ENCODE data around the gene OPHN1.

OPHN1 gene

DNA sequence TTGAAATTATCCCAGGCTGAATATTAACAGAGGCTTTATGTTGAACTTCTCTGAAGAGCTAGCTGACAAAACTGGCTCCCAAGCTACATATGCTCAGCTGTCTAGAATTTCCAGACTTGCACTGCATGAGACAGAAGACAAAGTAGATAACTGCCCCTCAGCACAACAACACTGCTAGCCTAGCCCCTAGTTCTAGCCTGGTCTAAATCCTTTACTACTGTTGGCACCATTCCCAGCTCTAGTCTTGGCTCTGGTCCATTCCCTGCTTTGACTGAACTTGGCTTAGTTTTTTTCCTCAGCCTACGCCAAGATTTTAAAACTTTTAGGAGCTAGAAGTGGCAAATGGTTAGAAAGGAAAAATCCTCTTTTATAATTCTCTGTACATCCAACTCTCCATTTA is 7.6 kb upstream of the OPHN1 start:
- H3K79me2 ChIP-seq (ENCODE audit: insufficient read depth, low read depth), result no peaks in the 10 kb centered on the region
- H3K4me1 ChIP-seq (ENCODE audit: low read depth, poor library complexity, severe bottlenecking), result peaks cover 13% of the 10 kb centered on the region
- H3K4me3 ChIP-seq (IDR thresholded peaks at IDR 0.05; ENCODE audit: insufficient read depth, low read depth, low read length), result no peak overlapping the region
- no peak overlapping the region for H3K9ac ChIP-seq
- H2AFZ ChIP-seq (ENCODE audit: low read depth), result no peak overlapping the region
- H3K27ac ChIP-seq, result no peak overlapping the region
- no peak overlapping the region for H3K4me2 ChIP-seq
- TF ChIP-seq, protein P1, sequence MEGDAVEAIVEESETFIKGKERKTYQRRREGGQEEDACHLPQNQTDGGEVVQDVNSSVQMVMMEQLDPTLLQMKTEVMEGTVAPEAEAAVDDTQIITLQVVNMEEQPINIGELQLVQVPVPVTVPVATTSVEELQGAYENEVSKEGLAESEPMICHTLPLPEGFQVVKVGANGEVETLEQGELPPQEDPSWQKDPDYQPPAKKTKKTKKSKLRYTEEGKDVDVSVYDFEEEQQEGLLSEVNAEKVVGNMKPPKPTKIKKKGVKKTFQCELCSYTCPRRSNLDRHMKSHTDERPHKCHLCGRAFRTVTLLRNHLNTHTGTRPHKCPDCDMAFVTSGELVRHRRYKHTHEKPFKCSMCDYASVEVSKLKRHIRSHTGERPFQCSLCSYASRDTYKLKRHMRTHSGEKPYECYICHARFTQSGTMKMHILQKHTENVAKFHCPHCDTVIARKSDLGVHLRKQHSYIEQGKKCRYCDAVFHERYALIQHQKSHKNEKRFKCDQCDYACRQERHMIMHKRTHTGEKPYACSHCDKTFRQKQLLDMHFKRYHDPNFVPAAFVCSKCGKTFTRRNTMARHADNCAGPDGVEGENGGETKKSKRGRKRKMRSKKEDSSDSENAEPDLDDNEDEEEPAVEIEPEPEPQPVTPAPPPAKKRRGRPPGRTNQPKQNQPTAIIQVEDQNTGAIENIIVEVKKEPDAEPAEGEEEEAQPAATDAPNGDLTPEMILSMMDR (conservative IDR thresholded peaks at IDR 0.05; ENCODE audit: low read depth, low read length), result no peak
- H3K27me3 ChIP-seq (ENCODE audit: insufficient read depth, low read depth), result no peaks in the 10 kb centered on the region
- H3K36me3 ChIP-seq (ENCODE audit: insufficient read depth), result no peaks in the 10 kb centered on the region
- H4K20me1 ChIP-seq (ENCODE audit: insufficient read depth), result no peaks in the 10 kb centered on the region

DNA sequence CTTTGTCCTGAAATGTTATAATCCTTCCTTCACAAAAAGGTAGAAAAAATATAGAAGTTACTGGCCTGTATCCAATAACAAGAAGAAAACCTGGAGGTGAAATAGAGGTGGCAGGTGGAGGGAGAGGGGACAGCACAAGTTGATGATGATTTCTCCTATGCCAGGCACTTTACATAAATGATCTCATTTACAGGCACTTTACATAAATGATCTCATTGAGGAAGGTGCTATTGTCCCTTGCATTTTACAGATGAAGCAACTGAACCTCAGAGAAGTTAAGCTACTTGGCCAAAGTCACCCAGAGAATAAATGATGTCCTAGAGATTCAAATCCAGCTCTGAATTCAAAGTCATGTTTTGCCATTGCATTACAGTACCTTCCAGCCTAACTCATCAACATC is 7.1 kb upstream of the OPHN1 start:
- peaks cover 13% of the 10 kb centered on the region for H3K4me1 ChIP-seq (ENCODE audit: low read depth, poor library complexity, severe bottlenecking)
- H4K20me1 ChIP-seq (ENCODE audit: insufficient read depth), result no peaks in the 10 kb centered on the region
- H3K9ac ChIP-seq, result no peak overlapping the region
- H3K4me2 ChIP-seq, result no peak overlapping the region
- no peak overlapping the region for H2AFZ ChIP-seq (ENCODE audit: low read depth)
- no peak overlapping the region for H3K4me3 ChIP-seq (IDR thresholded peaks at IDR 0.05; ENCODE audit: insufficient read depth, low read depth, low read length)
- no peaks in the 10 kb centered on the region for H3K79me2 ChIP-seq (ENCODE audit: insufficient read depth, low read depth)
- no peak overlapping the region for H3K27ac ChIP-seq
- TF ChIP-seq, protein P1 (conservative IDR thresholded peaks at IDR 0.05; ENCODE audit: low read depth, low read length), result no peak
- no peaks in the 10 kb centered on the region for H3K27me3 ChIP-seq (ENCODE audit: insufficient read depth, low read depth)
- no peaks in the 10 kb centered on the region for H3K36me3 ChIP-seq (ENCODE audit: insufficient read depth)

DNA sequence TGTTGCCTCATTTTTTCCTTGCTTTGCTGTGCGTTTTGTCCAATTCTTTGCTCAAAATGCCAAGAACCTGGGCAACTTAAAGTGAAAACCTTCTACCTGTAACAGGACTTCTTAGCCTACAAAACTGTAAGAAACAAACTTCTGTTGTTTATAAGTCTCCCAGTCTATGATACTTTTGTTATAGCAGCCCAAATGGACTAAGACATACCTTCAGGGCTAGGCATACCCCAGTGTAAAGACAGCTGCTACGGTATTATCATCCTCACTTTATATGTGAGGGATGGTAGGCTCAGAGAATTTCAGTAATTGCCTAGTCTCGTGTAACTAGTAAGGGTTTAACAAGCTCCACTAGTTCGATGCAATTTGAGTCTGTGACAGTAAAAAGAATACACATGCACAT is 6.0 kb upstream of the OPHN1 start:
- Histone ChIP-seq H3K36me3 (ENCODE audit: insufficient read depth) (no peaks in the 10 kb centered on the region), H3K79me2 (ENCODE audit: insufficient read depth, low read depth) (no peaks in the 10 kb centered on the region), H3K4me2 (no peak overlapping the region), H3K27me3 (ENCODE audit: insufficient read depth, low read depth) (no peaks in the 10 kb centered on the region), H3K4me3 (IDR thresholded peaks at IDR 0.05; ENCODE audit: insufficient read depth, low read depth, low read length) (no peak overlapping the region), H4K20me1 (ENCODE audit: insufficient read depth) (no peaks in the 10 kb centered on the region), H3K9ac (no peak overlapping the region), H2AFZ (ENCODE audit: low read depth) (no peak overlapping the region), H3K4me1 (ENCODE audit: low read depth, poor library complexity, severe bottlenecking) (peaks cover 13% of the 10 kb centered on the region), H3K27ac (no peak overlapping the region)
- TF ChIP-seq, protein P1 (conservative IDR thresholded peaks at IDR 0.05; ENCODE audit: low read depth, low read length), result no peak

DNA sequence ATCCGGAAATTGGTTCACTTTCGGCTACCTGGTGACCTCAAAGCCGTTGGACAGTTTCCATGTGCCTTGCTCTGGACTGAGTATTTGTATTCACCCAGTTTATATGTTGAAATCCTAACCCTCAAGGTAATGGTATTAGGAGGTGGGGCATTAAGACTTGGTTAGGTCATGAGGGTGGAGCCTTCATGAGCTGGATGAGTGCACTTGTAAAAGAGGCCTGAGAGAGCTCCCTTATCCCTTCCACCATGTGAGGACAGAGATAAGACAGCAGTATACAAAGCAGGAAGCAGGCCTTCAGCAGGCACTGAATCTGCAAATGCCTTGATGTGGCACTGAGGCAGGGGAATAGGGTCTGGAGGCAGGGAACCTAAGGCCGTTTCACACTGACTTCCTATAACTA is 5.3 kb upstream of the OPHN1 start:
- Histone ChIP-seq H3K4me1 (ENCODE audit: low read depth, poor library complexity, severe bottlenecking) (peaks cover 10% of the 10 kb centered on the region), H3K27ac (no peak overlapping the region), H3K9ac (no peak overlapping the region), H3K79me2 (ENCODE audit: insufficient read depth, low read depth) (no peaks in the 10 kb centered on the region), H3K4me3 (IDR thresholded peaks at IDR 0.05; ENCODE audit: insufficient read depth, low read depth, low read length) (no peak overlapping the region), H3K4me2 (no peak overlapping the region), H2AFZ (ENCODE audit: low read depth) (no peak overlapping the region), H3K36me3 (ENCODE audit: insufficient read depth) (no peaks in the 10 kb centered on the region), H4K20me1 (ENCODE audit: insufficient read depth) (no peaks in the 10 kb centered on the region), H3K27me3 (ENCODE audit: insufficient read depth, low read depth) (no peaks in the 10 kb centered on the region)
- TF ChIP-seq, protein P1 (conservative IDR thresholded peaks at IDR 0.05; ENCODE audit: low read depth, low read length), result no peak

DNA sequence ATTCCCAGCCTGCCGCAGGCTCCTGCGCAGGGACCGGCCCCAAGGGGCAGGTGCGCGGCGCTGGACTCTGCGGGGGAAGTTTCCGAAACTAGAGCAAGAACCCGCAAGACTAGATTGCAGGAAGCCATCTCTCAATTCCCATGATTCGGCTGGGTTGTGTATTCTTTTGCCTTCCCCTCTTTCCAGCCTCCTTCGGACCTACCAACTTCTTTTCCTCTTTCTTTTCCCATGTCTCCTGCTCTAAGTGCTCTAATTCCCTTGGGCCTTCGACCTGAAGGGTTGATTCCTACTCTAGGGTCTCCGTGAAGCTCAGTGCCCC is 645 bp upstream of the OPHN1 start:
- H2AFZ ChIP-seq (ENCODE audit: low read depth), result peak overlapping the region; percentile 61; the same call in 1 of the 2 replicates
- no peaks in the 10 kb centered on the region for H3K27me3 ChIP-seq (ENCODE audit: insufficient read depth, low read depth)
- H3K36me3 ChIP-seq (ENCODE audit: insufficient read depth), result no peaks in the 10 kb centered on the region
- TF ChIP-seq, protein P1 (conservative IDR thresholded peaks at IDR 0.05; ENCODE audit: low read depth, low read length), result no peak
- H3K4me3 ChIP-seq (IDR thresholded peaks at IDR 0.05; ENCODE audit: insufficient read depth, low read depth, low read length), result no peak overlapping the region
- no peak overlapping the region for H3K27ac ChIP-seq
- H3K4me1 ChIP-seq (ENCODE audit: low read depth, poor library complexity, severe bottlenecking), result no peaks in the 10 kb centered on the region
- no peaks in the 10 kb centered on the region for H4K20me1 ChIP-seq (ENCODE audit: insufficient read depth)
- no peak overlapping the region for H3K9ac ChIP-seq
- no peak overlapping the region for H3K4me2 ChIP-seq
- H3K79me2 ChIP-seq (ENCODE audit: insufficient read depth, low read depth), result no peaks in the 10 kb centered on the region
